HepG2 (cell line): Measurements from ENCODE around the gene SF3B6. TPM values are rescaled to one million over a fixed set of nuclear protein-coding genes. Genes with fewer than 3 reads are reported as not detected.

Experiments
- ARID2 ChIP-seq: sonication (generic); formaldehyde crosslinking; IDR thresholded peaks from 2 replicates; pipeline ENCODE4 v1.8.1; 2022; ENCODE audit warnings: mild to moderate bottlenecking, missing genetic modification reagents, borderline replicate concordance
- BHLHE40 ChIP-seq: IDR thresholded peaks from 2 replicates; pipeline ENCODE4 v1.6.1; 2011; ENCODE audit warnings: low read length, improper control_type of control experiment
- ELF1 ChIP-seq: sonication (generic); formaldehyde crosslinking; IDR thresholded peaks from 2 replicates; pipeline ENCODE4 v1.4.0; 2020; ENCODE audit warnings: missing genetic modification reagents
- FOSL2 ChIP-seq: sonication (generic); formaldehyde crosslinking; IDR thresholded peaks from 2 replicates; pipeline ENCODE4 v1.4.0; 2020; ENCODE audit warnings: missing genetic modification reagents
- HDAC1 ChIP-seq: sonication (generic); formaldehyde crosslinking; IDR thresholded peaks from 2 replicates; pipeline ENCODE4 v1.5.1; 2020; ENCODE audit warnings: mild to moderate bottlenecking, missing genetic modification reagents
- HHEX ChIP-seq: IDR thresholded peaks from 2 replicates; pipeline ENCODE4 v1.6.1; 2016; ENCODE audit warnings: control low read depth
- ISL2 ChIP-seq: sonication (generic); formaldehyde crosslinking; IDR thresholded peaks from 2 replicates; pipeline ENCODE4 v1.5.0; 2020; ENCODE audit warnings: missing genetic modification reagents
- KDM1A ChIP-seq: IDR thresholded peaks from 2 replicates; pipeline ENCODE4 v1.6.1; 2016; ENCODE audit warnings: missing compliant biosample characterization
- KLF6 ChIP-seq: IDR thresholded peaks from 2 replicates; pipeline ENCODE4 v1.8.0; 2016; ENCODE audit warnings: missing biosample characterization, missing genetic modification reagents
- KMT2B ChIP-seq: IDR thresholded peaks from 2 replicates; pipeline ENCODE4 v1.6.1; 2016; ENCODE audit warnings: missing genetic modification reagents, missing compliant biosample characterization
- MEIS1 ChIP-seq: sonication (generic); formaldehyde crosslinking; IDR thresholded peaks from 2 replicates; pipeline ENCODE4 v1.9.0; 2021; ENCODE audit warnings: mild to moderate bottlenecking, missing genetic modification reagents, moderate library complexity, borderline replicate concordance
- MTF1 ChIP-seq: sonication (generic); formaldehyde crosslinking; IDR thresholded peaks from 2 replicates; pipeline ENCODE4 v1.5.0; 2020; ENCODE audit warnings: missing genetic modification reagents
- REPIN1 ChIP-seq: sonication (generic); formaldehyde crosslinking; IDR thresholded peaks from 2 replicates; pipeline ENCODE4 v1.8.0; 2022; ENCODE audit warnings: missing genetic modification reagents, low read depth, mild to moderate bottlenecking, borderline replicate concordance
- SAP130 ChIP-seq: IDR thresholded peaks from 2 replicates; pipeline ENCODE4 v1.6.1; 2016; ENCODE audit warnings: low read depth
- SKI ChIP-seq: fragments of 450-650 bp; IDR thresholded peaks from one replicate; pipeline ENCODE4 v1.6.1; 2018; ENCODE audit warnings: mild to moderate bottlenecking; ENCODE audit not compliant: partially characterized antibody
- ZNF280D ChIP-seq: sonication (generic); formaldehyde crosslinking; IDR thresholded peaks from 2 replicates; pipeline ENCODE4 v1.5.1; 2020; ENCODE audit warnings: mild to moderate bottlenecking, missing genetic modification reagents
- ZNF530 ChIP-seq: sonication (generic); formaldehyde crosslinking; IDR thresholded peaks from 2 replicates; pipeline ENCODE4 v1.5.0; 2020; ENCODE audit warnings: low read depth, mild to moderate bottlenecking, missing genetic modification reagents
- ZNF609 ChIP-seq: sonication (generic); formaldehyde crosslinking; IDR thresholded peaks from 2 replicates; pipeline ENCODE4 v1.4.0; 2020; ENCODE audit warnings: mild to moderate bottlenecking, missing genetic modification reagents, borderline replicate concordance
- ZSCAN12 ChIP-seq: sonication (generic); formaldehyde crosslinking; IDR thresholded peaks from 2 replicates; pipeline ENCODE4 v1.9.0; 2021; ENCODE audit warnings: mild to moderate bottlenecking, missing genetic modification reagents
- polyA plus RNA-seq, 8 experiments: library from polyadenylated mRNA; depleted of rRNA in 3 of 8; stranded (reverse) in 7 of 8; unstranded in 1 of 8; fragments of >200 nt; fragmentation: Illumina TruSeq in 4 of 8; extraction: Trizol in 4 of 8; gene quantifications; 2 replicates each; pipeline versions ENCODE4 v1.2.1 to v1.2.3, GENCODE V29; 2011 to 2016; ENCODE audit warnings: low read depth in 4 of 8, missing spikeins in 1 of 8, mixed read lengths in 1 of 8; ENCODE audit not compliant: insufficient read depth in 1 of 8
- total RNA-seq, 5 experiments: library from RNA; depleted of rRNA; stranded (reverse); fragments of >200 nt; fragmentation: Illumina TruSeq; extraction: Trizol; gene quantifications; 2 replicates each; pipeline ENCODE4 v1.2.3, GENCODE V29; 2016; ENCODE audit warnings: low read depth in 1 of 5

The SF3B6 gene
- total and polyA plus RNA-seq, 2 of the 13 experiments (the other 11 are each of a cell fraction or from before 2014, with no cell fraction given): 177 to 182 TPM

- TF ChIP-seq REPIN1 (CRISPR knock-in tag) (no peak), KLF6 (CRISPR knock-in tag) (no peak), ELF1 (CRISPR knock-in tag) (no peak), SKI (peak; percentile 19), ISL2 (CRISPR knock-in tag) (no peak), ZNF280D (CRISPR knock-in tag) (no peak), ZNF530 (no peak), BHLHE40 (peak; percentile 12; the same call in 1 of the 2 replicates), KMT2B (CRISPR knock-in tag) (no peak), FOSL2 (CRISPR knock-in tag) (0 out of 2 replicates have a peak, but pooled peaks have one; percentile 18), MTF1 (no peak), ARID2 (CRISPR knock-in tag) (no peak), HHEX (CRISPR knock-in tag) (0 out of 2 replicates have a peak, but pooled peaks have one; percentile 26), ZSCAN12 (CRISPR knock-in tag) (no peak), KDM1A (CRISPR knock-in tag) (no peak), ZNF609 (CRISPR knock-in tag) (no peak; the same call in 1 of the 2 replicates), MEIS1 (CRISPR knock-in tag) (no peak), HDAC1 (CRISPR knock-in tag) (0 out of 2 replicates have a peak, but pooled peaks have one; percentile 15), SAP130 (CRISPR knock-in tag) (peak; percentile 35; the same call in 1 of the 2 replicates)
These were observed 23.2 kb downstream of the SF3B6 start (continued) for GRCh38 chr2:24052951-24053350.
